GM10266 (cell line): ENCODE data around the gene HLA-DQB2.
"Not testable (repeated sequence)": the region's sequence is repeated elsewhere in the genome, so short reads cannot be mapped to it uniquely, and the experiment has no call there.

Experiments used
- DNase-seq: peaks from one replicate; pipeline ENCODE4 v3.0.0; 2012; ENCODE audit errors: extremely low spot score
- TF ChIP-seq, protein P1 (sequence below): IDR thresholded peaks from 2 replicates; pipeline ENCODE4 v1.5.1; 2012; ENCODE audit warnings: mild to moderate bottlenecking, low read depth; ENCODE audit not compliant: control insufficient read depth, insufficient read depth; ENCODE audit errors: missing control alignments

The HLA-DQB2 gene

DNA sequence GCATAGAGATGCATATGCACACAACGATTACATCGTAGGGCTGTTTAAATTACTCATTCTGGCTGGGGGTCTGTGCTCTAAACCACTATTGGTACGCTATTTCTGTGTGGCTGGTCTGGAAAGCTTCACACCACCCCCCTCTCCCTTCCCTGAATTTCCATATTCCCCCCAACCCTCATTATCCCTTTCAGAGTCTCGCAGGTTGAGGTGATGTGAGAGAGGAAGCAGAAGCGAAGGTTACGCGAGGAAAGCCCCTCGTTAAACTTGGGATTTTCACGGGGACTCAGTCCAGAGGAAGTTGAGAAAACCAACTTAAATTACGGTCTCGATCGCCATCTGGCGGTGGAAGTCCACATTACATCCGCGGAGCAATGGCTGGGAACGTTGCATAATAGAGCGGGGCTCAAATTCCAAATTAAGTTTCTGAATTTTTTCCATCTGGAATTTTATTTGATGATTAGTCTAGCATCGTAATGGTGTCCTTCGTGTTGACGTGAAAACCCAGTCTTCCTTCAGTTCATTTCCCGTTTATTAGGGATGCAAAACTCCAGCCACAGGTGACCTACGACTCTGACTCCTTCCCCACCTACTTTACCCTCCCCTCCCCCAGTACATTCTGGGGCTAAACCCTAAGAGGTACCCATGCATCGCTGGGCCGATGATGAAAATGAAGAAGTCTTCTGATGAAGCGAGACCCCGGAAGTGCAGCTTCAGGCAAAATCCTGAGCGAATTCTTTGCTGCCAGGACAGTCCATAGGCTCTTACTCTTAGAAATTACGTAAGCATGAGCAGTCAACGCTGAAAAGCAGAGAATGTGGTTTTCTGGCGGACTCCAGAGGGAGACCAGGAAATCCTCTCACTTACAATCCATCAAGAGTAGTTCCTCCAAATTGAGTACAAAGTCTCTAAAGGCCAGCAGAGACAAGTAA lies 33.8 kb upstream of the HLA-DQB2 start:
- TF ChIP-seq, protein P1, sequence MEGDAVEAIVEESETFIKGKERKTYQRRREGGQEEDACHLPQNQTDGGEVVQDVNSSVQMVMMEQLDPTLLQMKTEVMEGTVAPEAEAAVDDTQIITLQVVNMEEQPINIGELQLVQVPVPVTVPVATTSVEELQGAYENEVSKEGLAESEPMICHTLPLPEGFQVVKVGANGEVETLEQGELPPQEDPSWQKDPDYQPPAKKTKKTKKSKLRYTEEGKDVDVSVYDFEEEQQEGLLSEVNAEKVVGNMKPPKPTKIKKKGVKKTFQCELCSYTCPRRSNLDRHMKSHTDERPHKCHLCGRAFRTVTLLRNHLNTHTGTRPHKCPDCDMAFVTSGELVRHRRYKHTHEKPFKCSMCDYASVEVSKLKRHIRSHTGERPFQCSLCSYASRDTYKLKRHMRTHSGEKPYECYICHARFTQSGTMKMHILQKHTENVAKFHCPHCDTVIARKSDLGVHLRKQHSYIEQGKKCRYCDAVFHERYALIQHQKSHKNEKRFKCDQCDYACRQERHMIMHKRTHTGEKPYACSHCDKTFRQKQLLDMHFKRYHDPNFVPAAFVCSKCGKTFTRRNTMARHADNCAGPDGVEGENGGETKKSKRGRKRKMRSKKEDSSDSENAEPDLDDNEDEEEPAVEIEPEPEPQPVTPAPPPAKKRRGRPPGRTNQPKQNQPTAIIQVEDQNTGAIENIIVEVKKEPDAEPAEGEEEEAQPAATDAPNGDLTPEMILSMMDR = peak; percentile 91
- peak; percentile 55 for DNase-seq

DNA sequence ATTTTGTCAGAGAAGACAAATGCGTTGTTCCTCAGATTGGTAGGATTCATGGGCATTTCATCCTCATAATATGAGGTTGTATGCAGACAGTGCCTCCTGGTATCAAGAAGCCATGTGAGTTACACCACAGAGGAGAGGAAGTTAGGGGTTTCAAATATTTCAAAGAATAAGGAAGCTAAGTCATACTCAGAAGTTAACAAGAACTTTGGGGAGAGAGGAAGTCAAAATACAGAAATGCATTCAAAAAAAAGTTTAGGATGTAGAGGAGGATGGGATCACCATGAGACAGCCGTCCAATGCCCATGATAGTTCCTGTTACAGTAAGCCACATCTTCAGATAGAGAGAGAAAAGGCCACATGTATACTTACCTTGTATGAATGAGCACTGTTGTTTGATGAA lies 31.2 kb upstream of the HLA-DQB2 start:
- TF ChIP-seq, protein P1 = no peak
- DNase-seq = no peak

DNA sequence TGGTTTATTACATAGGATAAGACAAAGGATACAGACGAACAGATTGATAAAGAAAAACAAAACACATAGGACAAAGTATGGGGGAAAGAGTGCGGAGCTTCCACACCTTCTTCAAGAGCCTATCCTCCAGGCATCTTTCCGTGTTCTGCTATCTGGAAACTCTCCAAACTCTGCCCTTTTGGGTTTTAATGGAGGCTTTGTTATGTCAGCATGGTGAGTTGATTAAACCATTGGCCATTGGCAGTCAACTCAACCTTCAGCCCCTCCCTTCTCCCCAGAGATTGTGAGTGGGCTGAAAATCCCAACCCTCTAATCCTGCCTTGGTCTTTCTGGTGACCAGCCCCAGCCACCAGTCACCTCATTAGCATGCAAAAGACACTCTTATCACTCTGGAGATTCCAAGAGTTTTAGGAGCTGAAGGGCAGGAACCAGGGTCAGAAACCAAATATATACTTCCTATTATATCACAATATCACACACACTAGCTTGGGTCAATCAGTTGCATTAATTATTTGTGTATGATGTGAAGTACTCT lies 29.6 kb upstream of the HLA-DQB2 start:
- no peak for DNase-seq
- TF ChIP-seq, protein P1 = no peak

DNA sequence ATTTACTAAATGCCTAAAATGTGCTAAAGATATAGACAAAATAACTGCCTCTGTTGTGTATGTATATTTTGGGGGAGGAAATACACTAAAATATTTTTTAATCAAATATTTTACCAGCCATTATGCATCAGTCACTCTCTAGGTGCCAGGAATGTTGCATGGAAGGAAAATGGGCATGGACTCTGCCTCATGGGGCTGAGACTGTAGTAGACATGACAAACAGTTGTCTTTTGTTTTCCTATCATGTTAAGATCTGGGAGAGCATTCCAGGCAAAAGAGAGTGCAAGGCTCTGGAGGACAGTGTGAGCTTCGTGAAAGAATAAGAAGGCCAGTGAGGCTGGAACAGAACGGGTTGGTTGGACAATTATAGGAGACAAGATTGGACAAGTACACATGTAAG lies 27.0 kb upstream of the HLA-DQB2 start:
- TF ChIP-seq, protein P1 = no peak
- DNase-seq = no peak

DNA sequence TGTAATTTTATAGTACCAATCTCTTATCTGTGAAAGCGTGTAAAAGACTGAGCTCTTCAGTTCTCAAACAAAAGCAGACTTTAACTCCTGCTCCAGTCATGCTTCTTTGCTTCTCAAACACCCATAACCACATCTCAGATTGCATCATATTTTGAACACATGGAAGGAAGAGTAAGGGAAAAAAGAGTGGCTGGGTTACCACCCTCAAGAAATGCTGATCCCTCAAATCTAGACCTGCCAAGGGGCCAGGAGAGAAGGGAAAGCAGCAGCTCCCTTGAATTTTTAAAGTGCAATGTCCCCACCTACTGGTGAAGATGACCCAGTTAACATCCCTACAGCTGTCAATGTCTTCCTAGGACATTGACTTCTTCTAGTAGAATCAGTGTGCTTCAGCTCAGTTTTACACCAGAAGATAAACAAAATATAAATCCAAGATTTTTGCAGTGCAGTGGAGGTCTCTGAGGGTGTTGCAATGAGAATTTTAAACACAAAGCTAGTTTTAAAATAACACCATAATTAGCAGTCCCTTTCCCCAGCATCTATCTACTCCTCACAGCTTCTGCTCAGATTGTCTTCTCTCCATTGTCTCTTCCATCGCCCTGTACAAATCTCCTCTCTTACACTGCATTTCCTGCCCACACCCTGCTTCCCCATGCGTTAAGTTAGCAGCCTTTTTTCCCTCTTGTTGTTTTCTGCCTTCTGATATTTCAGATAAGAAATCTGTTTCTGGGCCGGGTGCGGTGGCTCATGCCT lies 22.6 kb upstream of the HLA-DQB2 start:
- peak; percentile 71 for DNase-seq
- TF ChIP-seq, protein P1 = peak; percentile 73

DNA sequence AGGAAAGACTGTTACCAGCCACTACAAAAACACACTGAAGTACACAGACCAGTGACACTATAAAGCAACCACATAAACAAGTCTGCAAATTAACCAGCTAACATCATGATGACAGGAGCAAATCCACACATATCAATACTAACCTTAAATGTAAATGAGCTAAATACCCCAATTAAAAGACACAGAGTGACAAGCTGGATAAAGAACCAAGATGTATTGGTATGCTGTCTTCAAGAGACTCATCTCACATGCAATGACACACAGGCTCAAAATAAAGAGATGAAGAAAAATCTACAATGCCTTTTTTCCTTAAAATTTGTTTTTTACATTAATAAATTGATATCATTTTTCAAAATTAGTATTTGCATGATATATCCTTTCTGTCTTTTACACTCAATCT lies 19.6 kb upstream of the HLA-DQB2 start:
- DNase-seq = not testable (repeated sequence)

DNA sequence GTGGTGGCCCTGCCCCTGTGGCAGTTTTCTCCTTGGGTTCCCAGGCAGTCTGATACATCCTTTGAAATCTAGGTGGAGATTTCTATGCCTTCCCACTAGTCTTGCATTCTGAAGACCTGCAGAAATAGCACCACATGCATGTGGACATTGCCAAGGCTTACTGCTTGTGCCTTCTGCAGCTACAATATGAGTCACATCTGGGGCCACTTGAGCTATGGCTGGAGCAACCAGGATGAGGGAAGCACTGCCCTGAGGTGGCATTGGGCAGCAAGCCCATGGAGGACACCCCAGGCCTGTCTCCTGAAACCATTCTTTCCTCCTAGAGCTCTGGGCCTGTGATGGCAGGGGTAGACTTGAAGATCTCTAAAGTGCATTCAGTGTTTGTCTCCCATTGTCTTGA lies 15.7 kb upstream of the HLA-DQB2 start:
- TF ChIP-seq, protein P1 = no peak
- no peak for DNase-seq
